CD1c-positive myeloid dendritic cell (primary cell): ENCODE measurements around the gene SPCS1.
"Not testable (repeated sequence)": the region's sequence is repeated elsewhere in the genome, so short reads cannot be mapped to it uniquely, and the experiment has no call there.

Experiments used
- DNase-seq: peaks from one replicate; pipeline ENCODE4 v3.0.0-alpha.2; 2016; ENCODE audit errors: extremely low spot score

SPCS1 gene

DNA sequence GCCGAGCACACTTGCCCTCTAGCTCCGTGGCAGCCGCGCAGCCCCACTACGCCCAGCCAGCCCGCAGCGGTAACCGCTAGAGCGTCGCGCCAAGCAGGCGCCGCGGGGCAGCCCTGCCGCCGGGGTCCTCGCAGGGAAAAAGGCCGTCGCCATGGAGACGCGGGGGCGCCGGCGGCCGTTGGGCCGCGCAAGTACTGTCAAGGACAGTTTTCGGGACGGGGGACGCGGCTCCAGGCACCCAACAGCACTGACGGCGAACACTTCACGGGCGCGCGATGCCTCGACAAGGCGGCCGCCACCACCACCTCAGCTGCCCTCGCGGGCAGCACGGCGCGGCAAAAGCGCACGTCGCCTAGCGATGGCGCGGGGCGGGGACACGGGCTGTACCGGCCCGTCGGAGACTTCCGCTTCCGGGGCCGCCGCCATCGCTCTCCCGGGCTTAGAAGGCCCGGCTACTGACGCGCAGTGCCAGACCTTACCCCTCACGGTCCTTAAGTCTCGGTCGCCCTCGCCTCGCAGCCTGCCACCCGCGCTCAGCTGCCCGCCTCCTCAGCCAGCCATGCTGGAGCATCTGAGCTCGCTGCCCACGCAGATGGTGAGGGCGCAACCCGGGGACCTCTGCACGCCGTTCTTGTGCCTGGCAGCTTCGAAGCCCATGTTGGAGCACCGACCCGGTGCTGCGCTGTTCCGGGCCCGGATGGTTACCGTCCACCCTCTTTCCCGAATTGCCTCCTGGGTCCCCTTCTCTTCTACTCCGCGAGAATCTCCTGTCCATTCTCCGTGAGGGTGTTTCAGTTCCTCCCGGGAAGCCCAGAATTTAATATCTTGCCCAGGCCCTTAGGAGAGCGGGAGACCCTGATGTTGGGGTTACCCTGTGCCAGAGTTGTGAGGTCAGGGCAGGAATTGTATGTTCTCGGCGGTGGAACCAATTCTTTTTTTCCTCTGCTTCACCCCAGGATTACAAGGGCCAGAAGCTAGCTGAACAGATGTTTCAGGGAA is at the start of gene SPCS1, which contains the start of gene GLT8D1:
Gene SPCS1 (plus strand): TSS at position 419 of the 999 bp plus-strand sequence. CDS start 141 bp downstream, at position 560.
Gene GLT8D1 (minus strand): TSS at position 104 of the 999 bp plus-strand sequence. CDS start 5,331 bp downstream, outside the sequence.
- peak; percentile 93 for DNase-seq

DNA sequence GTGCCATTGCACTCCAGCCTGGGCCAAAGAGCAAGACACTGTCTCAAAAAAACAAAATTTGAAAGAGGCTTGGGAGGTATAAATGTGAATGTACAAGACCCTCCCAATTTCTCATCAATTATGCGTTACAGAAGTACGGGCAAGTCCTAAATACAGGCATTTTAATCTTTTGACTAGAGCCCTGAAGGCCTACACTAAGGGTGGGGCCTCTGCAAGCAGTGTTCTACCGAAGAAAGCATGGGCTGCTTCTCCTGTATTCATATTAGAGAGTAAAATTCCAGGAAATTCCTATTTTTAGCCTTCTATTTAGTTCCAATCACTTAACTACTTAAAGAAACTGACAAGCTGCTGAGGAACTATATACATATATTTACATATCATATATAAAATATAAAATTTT is 45.9 kb upstream of the SPCS1 start:
- no peak for DNase-seq

DNA sequence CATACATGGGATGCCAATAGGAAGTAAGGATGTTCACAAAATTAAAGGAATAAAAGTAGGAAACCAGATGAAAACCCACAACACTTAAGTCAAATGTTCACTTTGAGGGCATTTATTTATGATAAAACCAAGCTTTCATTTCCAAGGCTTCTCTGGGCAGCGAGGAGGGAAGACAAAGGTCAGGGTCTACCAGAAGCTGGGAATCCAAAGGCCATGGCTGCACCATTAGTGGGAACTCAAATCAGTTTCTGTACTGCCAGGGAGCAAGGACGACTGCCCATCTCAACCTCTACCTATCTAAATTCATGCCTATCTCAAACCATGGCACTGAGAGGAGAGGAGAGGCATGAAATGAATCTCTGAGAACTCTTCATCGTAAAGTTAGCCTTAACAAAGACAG is 42.8 kb upstream of the SPCS1 start:
- no peak for DNase-seq

DNA sequence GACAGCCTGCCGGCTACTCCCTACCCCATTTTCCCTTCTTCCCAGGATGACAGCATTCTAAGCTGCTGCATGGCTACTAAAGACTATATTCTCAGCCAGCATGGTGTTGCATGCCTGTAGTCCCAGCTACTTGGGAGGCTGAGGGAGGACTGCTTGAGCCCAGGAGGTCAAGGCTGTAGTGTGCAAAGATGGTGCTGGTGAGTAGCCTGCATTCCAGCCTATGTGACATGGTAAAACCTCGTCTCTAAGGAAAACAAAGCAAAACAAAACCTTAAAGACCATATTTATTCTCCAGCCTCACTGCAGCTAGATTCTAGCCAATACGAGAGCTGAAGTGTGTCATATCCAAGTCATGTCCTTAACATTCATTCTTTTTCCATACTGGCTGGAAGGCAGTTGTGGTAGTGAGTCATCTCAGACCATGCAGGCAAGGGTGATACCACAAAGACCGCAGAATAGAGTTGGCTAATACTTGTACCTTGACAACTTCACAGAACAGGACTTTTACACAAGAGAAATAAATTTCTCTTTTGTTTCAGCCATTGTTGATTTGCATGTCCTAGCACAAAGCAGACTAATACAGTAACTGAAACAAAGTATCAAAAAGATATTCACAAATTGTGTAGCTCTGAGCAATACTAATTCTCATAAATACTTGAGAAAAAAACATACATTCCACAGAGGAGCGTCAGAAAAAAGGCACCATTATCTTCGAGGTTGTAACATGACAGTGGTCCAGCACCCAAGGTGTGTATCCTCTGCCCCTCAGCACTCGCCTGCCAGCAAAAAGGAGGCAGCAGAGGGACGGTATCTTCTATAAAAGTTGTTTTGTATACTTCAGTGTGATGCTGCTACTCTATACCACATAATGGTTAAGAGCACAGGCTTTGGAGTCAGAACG is 35.0 kb upstream of the SPCS1 start:
- peak; percentile 68 for DNase-seq

DNA sequence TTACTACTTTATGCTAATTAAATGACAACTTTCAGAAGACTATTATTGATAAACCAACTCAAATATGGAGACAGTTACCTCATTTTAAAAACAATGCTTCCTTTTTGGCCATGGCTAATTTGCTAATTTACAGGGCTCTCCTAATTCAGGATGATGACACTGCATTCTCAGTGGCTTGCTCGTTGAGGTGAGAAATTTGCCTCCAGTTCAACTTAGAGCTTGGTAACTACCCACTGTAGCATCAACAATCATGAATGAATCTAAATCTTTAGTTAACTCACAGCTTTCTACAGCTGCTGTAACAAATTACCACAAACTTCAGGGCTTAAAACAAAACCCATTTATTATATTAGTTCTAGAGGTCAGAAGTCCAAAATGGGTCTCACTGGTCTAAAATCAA is 34.2 kb upstream of the SPCS1 start:
- DNase-seq: no peak

DNA sequence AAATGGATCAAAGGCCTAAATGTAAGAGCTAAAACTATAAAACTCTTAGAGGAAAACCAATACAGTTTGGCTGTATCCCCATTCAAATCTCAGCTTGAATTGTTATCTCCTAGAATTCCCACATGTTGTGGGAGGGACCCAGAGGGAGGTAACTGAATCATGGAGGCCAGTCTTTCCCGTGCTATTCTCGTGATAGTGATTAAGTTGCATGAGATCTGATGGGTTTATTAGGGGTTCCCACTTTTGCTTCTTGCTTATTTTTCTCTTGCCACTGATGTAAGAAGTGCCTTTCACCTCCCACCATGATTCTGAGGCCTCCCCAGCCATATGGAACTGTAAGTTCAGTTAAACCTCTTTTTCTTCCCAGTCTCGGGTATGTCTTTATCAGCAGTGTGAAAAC is 29.7 kb upstream of the SPCS1 start:
- not testable (repeated sequence) for DNase-seq

DNA sequence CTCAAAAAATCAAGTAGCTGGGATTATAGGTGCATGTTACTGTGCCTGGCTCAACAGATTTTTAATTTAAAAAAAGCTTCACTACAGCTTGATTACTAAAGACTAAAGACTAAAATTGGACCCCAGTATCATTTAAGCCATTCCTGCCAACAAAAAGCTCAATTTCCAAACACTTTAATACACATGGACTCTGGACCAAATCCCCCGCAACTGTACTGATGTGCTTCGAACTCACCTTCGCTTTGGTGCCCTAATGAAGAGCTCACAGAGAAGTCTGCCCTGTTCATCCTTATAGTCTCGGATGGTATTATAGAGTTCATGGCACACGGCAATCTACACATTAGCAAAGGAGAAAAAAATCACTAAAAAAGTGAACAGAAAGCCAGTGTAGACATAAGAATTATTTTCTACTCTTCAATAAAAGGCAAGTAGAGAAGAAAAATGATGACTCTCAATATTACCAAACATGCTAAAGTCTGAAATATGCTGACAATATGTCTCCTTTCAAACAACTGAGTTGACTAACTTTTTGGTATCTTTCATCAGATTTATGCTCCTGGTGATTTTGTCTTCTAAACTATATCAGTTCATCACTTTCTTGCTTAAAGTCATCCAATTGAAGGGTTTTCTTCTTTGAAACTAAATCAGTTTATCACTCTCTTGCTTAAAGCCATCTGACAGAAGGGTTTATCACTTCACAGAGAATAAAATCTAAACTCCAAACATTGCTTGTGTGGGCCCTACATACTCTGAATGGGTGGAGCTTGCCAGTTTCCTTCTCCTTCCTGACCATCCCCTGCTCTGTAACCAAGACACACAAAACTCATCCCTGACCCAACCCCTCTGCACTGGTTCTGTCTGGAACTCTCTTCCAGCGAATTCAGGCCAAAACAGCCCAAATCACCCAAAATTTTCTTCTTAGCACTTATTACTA is 27.4 kb upstream of the SPCS1 start:
- DNase-seq: no peak

DNA sequence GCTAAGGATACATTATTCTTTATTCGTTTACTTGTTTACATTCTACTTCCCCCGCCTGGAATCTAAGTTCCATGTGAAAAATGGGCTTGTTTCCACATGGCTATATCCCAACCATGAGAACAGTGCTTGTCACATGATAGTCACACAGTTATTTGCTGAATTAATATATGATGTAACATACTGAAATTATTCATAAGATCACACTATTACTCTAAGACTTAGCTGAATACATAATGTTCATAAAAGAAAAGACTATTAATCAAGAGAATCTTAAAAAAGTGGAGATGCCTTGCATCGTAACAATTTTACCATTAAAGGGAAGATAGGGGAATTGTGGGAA is 26.7 kb upstream of the SPCS1 start:
- DNase-seq: peak; percentile 10

DNA sequence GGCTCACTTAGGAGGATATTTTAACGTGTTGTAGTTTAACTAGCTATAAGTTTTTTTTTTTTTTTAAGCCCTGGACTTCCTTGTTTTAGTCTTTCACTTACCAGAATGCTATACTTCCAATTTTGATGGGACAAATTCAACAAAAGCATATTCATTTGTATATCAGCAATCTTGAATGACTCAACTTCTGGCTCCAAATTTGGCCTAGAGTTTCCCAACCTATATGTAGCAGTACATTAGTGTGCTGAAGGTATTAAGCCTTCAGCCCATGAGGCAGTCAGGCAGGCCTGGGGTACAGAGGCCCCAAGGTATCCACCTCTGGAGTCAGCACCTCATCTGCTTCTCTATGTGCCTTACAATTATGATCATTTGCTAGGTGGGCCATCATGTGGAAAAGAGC is 26.1 kb upstream of the SPCS1 start:
- DNase-seq: peak; percentile 6

DNA sequence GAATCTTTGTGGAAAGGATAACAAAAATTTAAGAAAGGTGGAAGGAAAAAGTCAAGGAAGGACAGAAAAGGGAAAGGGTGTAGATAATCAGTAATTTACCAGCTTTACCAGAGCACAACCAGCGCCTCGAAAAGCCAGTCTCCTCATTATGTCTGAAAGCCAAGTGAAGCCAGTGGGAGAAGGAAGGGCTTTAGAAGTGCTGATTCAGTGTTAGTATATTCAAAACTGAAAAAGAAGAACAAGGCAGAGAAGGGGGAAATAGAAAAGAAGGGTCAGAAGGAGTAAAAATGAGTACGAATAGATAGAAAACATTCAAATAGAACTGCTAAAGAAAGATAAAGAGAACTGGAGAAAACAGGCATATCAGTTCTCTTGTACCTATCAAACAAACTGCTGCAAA is 24.3 kb upstream of the SPCS1 start:
- peak; percentile 68 for DNase-seq

DNA sequence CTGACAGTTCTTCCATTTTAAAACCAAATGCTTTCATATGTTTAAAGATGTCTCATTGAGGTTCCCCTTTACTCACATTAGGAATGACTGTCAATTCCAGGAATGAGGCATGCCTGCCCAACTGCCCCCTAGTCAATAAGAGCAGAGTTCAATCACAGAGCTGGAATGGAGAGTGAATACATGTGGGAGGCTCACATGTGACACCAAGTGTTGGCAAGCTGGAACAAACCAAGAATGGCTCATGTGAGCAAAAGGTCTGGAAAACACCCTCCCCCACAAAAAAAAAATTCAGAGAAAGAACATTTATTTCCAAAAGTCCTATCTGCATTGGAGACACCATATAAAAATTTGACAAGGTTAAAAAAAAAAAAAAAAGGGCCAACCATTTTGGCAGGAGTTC is 23.9 kb upstream of the SPCS1 start:
- DNase-seq: peak; percentile 92

DNA sequence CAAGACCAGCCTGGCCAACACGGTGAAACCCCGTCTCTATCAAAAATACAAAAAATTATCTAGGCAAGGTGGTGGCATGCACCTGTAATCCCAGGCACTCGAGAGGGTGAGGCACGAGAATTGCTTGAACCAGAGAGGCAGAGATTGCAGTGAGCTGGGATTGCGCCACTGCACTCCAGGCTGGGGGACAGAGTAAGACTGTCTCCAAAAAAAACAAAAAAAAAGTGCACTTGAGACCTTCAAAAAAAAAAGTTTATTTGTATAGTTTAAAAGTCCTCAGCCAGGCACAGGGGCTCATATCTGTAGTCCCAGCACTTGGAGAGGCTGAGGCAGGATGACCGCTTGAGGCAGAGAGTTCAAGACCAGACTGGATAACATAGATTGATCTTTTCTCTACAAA is 22.3 kb upstream of the SPCS1 start:
- DNase-seq: no peak

DNA sequence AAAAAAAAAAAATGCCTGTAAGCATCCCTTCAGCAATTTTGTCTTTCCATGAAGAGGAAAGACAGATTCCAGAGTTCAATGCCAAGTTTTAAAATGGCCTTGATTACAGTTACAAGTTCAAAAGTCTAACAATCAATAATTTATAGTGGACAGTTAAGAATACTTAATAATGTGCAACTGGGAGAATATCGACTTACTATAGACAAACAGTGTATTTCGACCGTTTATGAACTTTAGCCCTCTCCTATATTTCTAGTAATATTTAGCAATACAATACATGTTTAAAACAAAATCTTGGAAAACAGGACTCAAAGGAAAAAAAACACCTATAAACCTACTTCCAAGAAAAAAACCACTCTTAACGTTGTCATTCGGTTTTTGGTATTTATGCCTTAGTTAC is 21.7 kb upstream of the SPCS1 start:
- no peak for DNase-seq

DNA sequence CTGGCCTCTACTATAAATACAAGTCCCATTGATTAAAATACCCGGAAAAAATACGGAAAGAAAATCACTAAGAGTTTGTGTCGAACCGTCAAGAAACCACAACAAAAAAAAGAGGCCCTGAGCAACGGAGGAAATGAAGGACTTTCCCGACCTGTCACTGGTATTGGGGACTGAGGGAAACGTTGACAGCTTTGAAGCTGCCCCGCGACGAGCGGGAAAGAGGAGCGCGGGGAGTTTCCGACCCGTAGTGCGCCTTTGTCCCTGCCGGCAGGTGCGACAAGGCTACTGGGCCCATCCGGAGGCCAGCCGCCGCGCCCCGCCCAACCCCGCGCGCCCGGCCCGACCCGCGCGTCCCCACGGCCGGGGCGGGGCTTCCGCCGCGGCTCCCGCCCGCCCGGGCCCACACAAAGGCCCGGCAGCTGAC is 20.6 kb upstream of the SPCS1 start:
- DNase-seq: peak; percentile 91

DNA sequence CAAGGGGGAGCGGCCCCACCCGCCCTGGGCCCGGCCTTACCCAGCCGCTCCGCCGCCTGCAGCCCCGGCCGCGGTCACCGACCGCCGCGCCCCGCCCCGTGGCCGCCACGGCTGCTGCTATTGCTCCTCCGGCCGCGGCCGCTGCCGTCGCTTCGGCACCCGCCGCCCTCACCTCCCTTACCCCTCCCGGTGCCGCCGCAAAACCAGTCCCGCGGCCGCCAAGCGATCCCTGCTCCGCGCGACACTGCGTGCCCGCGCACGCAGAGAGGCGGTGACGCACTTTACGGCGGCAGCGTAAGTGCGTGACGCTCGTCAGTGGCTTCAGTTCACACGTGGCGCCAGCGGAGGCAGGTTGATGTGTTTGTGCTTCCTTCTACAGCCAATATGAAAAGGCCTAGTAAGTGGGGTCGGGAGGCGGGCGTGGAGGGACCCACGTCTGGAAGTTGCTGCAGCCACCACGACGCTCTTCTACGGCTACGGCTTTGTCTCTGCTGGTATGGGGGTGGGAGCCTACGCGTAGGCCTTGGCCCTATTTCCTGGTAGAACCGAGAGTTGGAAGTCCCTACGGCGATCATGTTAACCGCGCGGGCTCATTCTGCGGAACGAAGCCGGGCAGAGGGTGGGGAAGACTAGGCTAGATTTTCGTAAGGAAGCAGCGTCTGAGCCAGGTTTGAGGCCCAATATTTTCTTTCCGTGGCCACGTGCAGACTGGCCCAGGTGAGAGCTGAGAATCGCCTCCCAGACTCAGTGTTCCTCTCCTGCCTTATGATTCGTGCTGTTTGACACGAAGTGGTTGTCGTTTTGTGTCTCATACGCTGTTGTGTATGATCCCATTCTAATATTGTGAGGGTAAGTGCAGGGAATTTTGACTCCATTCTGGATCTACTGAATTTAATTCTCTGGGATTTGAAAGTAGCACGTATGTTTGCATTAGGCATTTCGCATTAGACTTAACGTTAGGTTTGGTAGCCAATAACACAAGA is 19.9 kb upstream of the SPCS1 start, which contains the start of the genes GNL3 and PBRM1:
Gene GNL3 (plus strand): TSS at position 324 of the 983 bp plus-strand sequence. CDS start 61 bp downstream, at position 385.
Gene PBRM1 (minus strand): TSS at position 205 of the 983 bp plus-strand sequence.
- DNase-seq: peak; percentile 98

DNA sequence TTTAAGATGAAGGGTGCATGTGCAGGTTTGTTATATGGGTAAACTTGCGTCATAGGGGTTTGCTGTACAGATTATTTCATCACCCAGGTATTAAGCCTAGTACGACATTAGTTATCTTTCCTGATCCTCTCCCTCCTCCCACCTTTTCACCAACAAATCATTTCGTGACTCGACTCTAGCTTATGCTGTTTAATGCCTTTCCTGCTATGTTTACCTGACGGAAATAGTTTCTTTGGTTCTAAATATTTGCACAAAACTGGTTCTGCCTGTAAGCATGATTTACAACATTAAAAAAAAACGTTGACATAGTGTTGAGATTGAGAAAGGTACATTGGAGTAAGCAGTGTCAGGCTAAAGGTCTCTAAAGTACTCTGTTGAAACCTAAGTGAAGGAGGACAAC is 17.6 kb upstream of the SPCS1 start:
- DNase-seq: no peak

DNA sequence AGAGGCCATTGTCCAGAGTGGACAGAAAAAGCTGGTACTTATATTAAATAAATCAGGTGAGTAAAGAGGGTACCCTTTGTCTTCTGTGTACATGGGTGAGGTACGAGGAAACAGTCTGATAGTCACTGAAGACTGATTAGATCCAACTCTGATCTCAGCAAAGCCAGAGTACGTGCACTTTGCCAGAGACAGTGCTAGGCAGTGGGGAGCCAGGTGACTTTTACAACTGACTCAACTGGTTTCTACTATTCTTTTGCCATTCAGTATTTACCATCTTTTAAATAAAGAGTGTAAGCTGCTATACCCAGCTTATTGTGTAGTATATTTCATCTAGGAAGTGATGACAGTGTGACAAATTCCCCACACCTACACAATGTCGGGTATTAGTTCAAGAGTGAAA is 16.8 kb upstream of the SPCS1 start:
- no peak for DNase-seq

DNA sequence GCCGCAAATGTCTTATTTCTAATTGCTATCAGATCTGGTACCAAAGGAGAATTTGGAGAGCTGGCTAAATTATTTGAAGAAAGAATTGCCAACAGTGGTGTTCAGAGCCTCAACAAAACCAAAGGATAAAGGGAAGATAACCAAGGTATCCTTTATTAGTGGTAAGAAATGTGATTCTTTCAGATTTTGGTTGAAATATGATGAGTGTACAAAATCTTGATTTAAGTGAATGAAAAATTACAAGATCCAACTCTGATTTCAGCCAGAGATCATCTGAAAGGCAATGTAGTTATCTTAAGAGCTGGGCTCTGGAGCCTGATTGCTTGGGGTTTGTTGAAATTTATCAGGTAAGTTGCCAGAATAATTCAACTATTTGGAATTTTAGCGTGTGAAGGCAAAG is 15.3 kb upstream of the SPCS1 start:
- DNase-seq: no peak

DNA sequence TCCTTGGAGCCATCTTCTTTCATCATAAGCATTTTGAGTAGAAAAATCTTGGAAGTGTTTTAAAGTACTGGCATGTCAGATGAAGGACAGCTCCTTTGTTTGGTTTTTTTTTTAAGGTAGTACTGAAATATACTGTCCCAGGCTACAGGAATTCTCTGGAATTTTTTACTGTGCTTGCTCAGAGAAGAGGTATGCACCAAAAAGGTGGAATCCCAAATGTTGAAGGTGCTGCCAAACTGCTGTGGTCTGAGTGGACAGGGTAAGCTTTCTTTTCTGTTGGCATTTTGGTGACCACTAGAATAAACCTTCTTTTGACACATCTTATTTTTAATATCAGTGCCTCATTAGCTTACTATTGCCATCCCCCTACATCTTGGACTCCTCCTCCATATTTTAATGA is 12.8 kb upstream of the SPCS1 start:
- DNase-seq: no peak
